Stimulated activated CD4-positive, alpha-beta T cell treated with anti-CD3 and anti-CD28 coated beads, TNF-alpha, amount 100 ng/mL, for 24 hours (primary cell): Measurements from ENCODE around the gene TRIOBP.

Experiments used
- DNase-seq, 3 experiments: peaks; one replicate each; pipeline ENCODE4 v3.0.0-alpha.2; 2020; ENCODE audit warnings: low read depth in 3 of 3

TRIOBP gene

GRCh38 chr22:37804881-37805809, 108.3 kb downstream of the TRIOBP start:
- DNase-seq: peak; percentile 56 to 74 (median 58)

- DNase-seq: no peak
Measured at GRCh38 chr22:37805810-37806277, 109.0 kb downstream of the TRIOBP start.

GRCh38 chr22:37806409-37807333, 109.8 kb downstream of the TRIOBP start:
- no peak for DNase-seq

- DNase-seq: peak; percentile 79 to 94 (median 87)
Measured at GRCh38 chr22:37807410-37808293, 110.8 kb downstream of the TRIOBP start, which contains the start of gene GCAT. TSS of gene GCAT (plus strand) at chr22:37807934. CDS start at chr22:37807968, 34 bp downstream.

GRCh38 chr22:37808294-37808657, 111.4 kb downstream of the TRIOBP start:
- DNase-seq: no peak

GRCh38 chr22:37809672-37810333, 113.0 kb downstream of the TRIOBP start:
- no peak for DNase-seq

GRCh38 chr22:37811867-37812266, 115.0 kb downstream of the TRIOBP start:
- no peak for DNase-seq

- no peak for DNase-seq
Measured at GRCh38 chr22:37812869-37813678, 116.2 kb downstream of the TRIOBP start.

- DNase-seq: no peak
Measured at GRCh38 chr22:37815593-37815992, 118.7 kb downstream of the TRIOBP start.

- DNase-seq: no peak
Measured at GRCh38 chr22:37816543-37817180, 119.8 kb downstream of the TRIOBP start.

- DNase-seq: peak; percentile 69 to 83 (median 71)
Measured at GRCh38 chr22:37817705-37818408, 121.0 kb downstream of the TRIOBP start.

GRCh38 chr22:37818409-37819104, 121.7 kb downstream of the TRIOBP start:
- DNase-seq: peak; percentile 41 to 68 (median 41)

- no peak for DNase-seq
Measured at GRCh38 chr22:37819105-37819433, 122.2 kb downstream of the TRIOBP start.

GRCh38 chr22:37820350-37820749, 123.5 kb downstream of the TRIOBP start:
- DNase-seq: no peak

- no peak for DNase-seq
Measured at GRCh38 chr22:37822079-37822833, 125.4 kb downstream of the TRIOBP start.

GRCh38 chr22:37823134-37823985, 126.5 kb downstream of the TRIOBP start, which contains the start of gene GALR3:
TSS of gene GALR3 (plus strand) at chr22:37823382. CDS start at chr22:37823407, 25 bp downstream.
- no peak for DNase-seq
